Heart left ventricle (tissue), 16 donors: ENCODE results near the gene BCAS1. TPM values are rescaled to one million over a fixed set of nuclear protein-coding genes. Genes with fewer than 3 reads are reported as not detected.

ENCODE experiments used
- ATAC-seq, 4 donors: fragments of 200-7000 bp; cut with Tn5 transposase; one replicate each; pipeline ENCODE4 v1.9.1; 2020 to 2022; ENCODE audit warnings: moderate library complexity in 4 of 4, mild to moderate bottlenecking in 3 of 4, moderate number of reproducible peaks in 1 of 4
- DNase-seq, 5 donors: peaks; one replicate each; pipeline ENCODE4 v3.0.0-alpha.2; 2020
- H3K27ac ChIP-seq, 12 donors: fragments of 200-600 bp; sonication (generic) in 4 of 12; one replicate each; pipeline versions ENCODE4 v1.5.0 to v1.8.0; 2016 to 2022; ENCODE audit warnings: mild to moderate bottlenecking in 2 of 12
- H3K27me3 ChIP-seq, 9 donors: fragments of 200-600 bp; sonication (generic) in 2 of 9; one replicate each; pipeline versions ENCODE4 v1.5.1 to v1.8.0; 2016 to 2022; ENCODE audit warnings: mild to moderate bottlenecking in 3 of 9
- H3K36me3 ChIP-seq, 9 donors: fragments of 200-600 bp; sonication (generic) in 2 of 9; one replicate each; pipeline versions ENCODE4 v1.5.0 to v1.8.0; 2018 to 2022; ENCODE audit warnings: mild to moderate bottlenecking in 2 of 9
- H3K4me1 ChIP-seq, 12 donors: fragments of 200-600 bp; sonication (generic) in 4 of 12; one replicate each; pipeline versions ENCODE4 v1.5.0 to v1.8.0; 2016 to 2022; ENCODE audit warnings: mild to moderate bottlenecking in 3 of 12
- H3K4me3 ChIP-seq, 12 donors: fragments of 200-600 bp; sonication (generic) in 4 of 12; one replicate each; pipeline versions ENCODE4 v1.5.0 to v1.8.0; 2017 to 2022; ENCODE audit warnings: mild to moderate bottlenecking in 9 of 12, moderate library complexity in 4 of 12
- H3K9me3 ChIP-seq, 12 donors: fragments of 200-600 bp; sonication (generic) in 4 of 12; one replicate each; pipeline versions ENCODE4 v1.5.0 to v1.8.0; 2016 to 2022; ENCODE audit warnings: mild to moderate bottlenecking in 1 of 12
- POLR2A ChIP-seq, 2 donors: fragments of 450-650 bp; IDR thresholded peaks; one replicate each; pipeline ENCODE4 v1.6.1; 2017; ENCODE audit warnings: antibody characterized with exemption in 2 of 2, mild to moderate bottlenecking in 2 of 2, moderate library complexity in 2 of 2
- WGBS, 4 donors: extraction: QIAGEN DNeasy Blood & Tissue Kit in 2 of 4; methylation state at CpG; one replicate each; pipeline versions ENCODE4 v1.1.5 to v1.1.7; 2013 to 2018; 5-methylcytosine and 5-hydroxymethylcytosine counted together
- intact Hi-C, 10 donors: fragments of 100-400 bp; cut with DNase I; formaldehyde crosslinking; loops; one replicate each; pipeline versions ENCODE4 v1.11.1 to v1.14.2; 2022
- polyA plus RNA-seq, 2 donors: library from polyadenylated mRNA; stranded (reverse); fragments of 200-250 nt; gene quantifications; one replicate each; pipeline ENCODE4 v1.2.3, GENCODE V29; 2013
- total RNA-seq, 9 donors: library from RNA; depleted of rRNA in 2 of 9; stranded (reverse); fragments of >200 nt in 2 of 9; fragmentation: NEBNext Ultra II Directional in 3 of 9; extraction: Animal tissue kit (Norgen Biotek cat#: 25700) in 3 of 9; gene quantifications; one replicate each; pipeline versions ENCODE4 v1.1.0 to v1.2.4, GENCODE V29; 2016 to 2023
- TF ChIP-seq, protein P1 (sequence below), 12 donors: fragments of 200-600 bp; sonication (generic) in 4 of 12; IDR thresholded peaks; one replicate each; pipeline versions ENCODE4 v1.5.0 to v1.8.0; 2018 to 2022; ENCODE audit warnings: antibody characterized with exemption in 12 of 12, mild to moderate bottlenecking in 5 of 12
- donor health status: ischemic (EF 13 %, LVEDD 7.1; RV severe dilation, severe dysfunction).
- donor health status: healthy with polysubstance abuse.
- donor health status: DM: no; HTN: yes; CAD: no.
- donor health status: DM: no; HTN: no; CAD: no.
- donor health status: ischemic (EF 25% LVEDD 6.9; RV normal size, moderate dysfunction).
- donor health status: ischemic (EF 25% LVEDD 5.7; RV mildly dilated, moderate dysfunction).
- donor health status: healthy.
- donor health status: DM: yes; HTN: yes; CAD: no.
- donor health status: ischemic (EF 35%, LVEDD 5.7; RV mildly dilated, moderate dysfunction).
- donor health status: nonischemic (EF 11% LVEDD 7.7; RV severe dilation, severe dysfunction).
- donor health status: DM: yes; HTN: yes; CAD: no.
- donor health status: PGD.
- donor health status: ischemic (EF 29% LVEDD 5.4; RV normal size, mild dysfunction).
- donor health status: nonischemic (EF 23%, LVEDD 6.1; RV moderate dilation, normal function).

BCAS1 gene
- total and polyA plus RNA-seq, 11 donors, result not detected

DNA sequence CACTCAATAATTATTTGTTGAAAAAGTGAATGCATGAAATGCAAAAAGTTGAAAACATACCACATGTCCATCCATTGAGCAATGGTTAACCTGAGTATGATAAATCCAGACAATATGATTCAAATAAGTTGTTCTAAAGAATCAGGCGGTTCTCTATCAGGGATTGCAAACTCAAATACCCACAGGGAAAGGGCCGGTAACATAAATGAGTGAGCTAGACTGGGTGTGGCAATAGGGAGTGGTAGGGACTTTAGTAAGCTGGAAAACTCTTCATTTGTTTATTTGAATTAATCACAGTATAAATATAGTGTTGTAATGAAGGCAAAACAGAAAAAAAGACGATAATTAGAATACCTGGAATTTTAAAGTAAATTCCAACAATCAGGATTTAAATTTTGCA lies 106.3 kb downstream of the BCAS1 start:
- H3K27me3 ChIP-seq, result no peaks in the 10 kb centered on the region
- no peaks in the 10 kb centered on the region for H3K36me3 ChIP-seq
- peaks cover 0 to 9% (median 0%) of the 10 kb centered on the region in 12 donors for H3K4me1 ChIP-seq
- no peak for TF ChIP-seq POLR2A (IDR thresholded peaks at IDR 0.05)
- TF ChIP-seq, protein P1, sequence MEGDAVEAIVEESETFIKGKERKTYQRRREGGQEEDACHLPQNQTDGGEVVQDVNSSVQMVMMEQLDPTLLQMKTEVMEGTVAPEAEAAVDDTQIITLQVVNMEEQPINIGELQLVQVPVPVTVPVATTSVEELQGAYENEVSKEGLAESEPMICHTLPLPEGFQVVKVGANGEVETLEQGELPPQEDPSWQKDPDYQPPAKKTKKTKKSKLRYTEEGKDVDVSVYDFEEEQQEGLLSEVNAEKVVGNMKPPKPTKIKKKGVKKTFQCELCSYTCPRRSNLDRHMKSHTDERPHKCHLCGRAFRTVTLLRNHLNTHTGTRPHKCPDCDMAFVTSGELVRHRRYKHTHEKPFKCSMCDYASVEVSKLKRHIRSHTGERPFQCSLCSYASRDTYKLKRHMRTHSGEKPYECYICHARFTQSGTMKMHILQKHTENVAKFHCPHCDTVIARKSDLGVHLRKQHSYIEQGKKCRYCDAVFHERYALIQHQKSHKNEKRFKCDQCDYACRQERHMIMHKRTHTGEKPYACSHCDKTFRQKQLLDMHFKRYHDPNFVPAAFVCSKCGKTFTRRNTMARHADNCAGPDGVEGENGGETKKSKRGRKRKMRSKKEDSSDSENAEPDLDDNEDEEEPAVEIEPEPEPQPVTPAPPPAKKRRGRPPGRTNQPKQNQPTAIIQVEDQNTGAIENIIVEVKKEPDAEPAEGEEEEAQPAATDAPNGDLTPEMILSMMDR (IDR thresholded peaks at IDR 0.05), result no peak
- H3K4me3 ChIP-seq, result no peak overlapping the region
- H3K27ac ChIP-seq, result no peak overlapping the region
- H3K9me3 ChIP-seq, result no peaks in the 10 kb centered on the region
- DNase-seq (no peak), ATAC-seq (no peak)
- intact Hi-C loops, result loop anchor here in 1 of 10 donors (5.0 kb wide), 1 partner anchor 98 kb away; no protein-coding TSS in a partner anchor
- WGBS, 4 donors, result 76 to 87% (median 84%) methylated on average over 3 of the region's 3 CpGs

DNA sequence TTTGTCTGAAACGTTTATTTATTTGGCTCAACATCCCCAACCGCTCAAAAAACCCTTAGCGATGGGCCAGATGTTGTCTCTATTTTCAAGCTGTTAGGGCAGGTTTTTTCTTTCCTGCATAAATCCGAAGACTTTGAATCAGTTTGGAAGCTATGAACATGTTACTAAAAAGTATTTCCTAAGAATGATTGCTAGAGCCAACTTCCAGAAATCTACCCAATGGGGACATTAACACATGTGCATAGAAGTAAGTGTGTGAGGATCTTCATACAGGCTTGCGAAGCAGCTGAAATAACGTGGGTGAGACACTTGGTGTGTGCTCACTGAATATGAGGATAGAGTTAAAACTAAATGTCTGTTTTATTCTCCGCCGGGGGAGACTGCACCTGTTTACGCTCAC lies 106.8 kb downstream of the BCAS1 start:
- 80 to 87% (median 86%) methylated on average over 9 of the region's 9 CpGs for WGBS, 4 donors
- H3K4me3 ChIP-seq, result no peak overlapping the region
- H3K4me1 ChIP-seq, result peaks cover 0 to 9% (median 0%) of the 10 kb centered on the region in 12 donors
- no peaks in the 10 kb centered on the region for H3K27me3 ChIP-seq
- H3K36me3 ChIP-seq, result no peaks in the 10 kb centered on the region
- H3K9me3 ChIP-seq, result no peaks in the 10 kb centered on the region
- TF ChIP-seq, protein P1 (IDR thresholded peaks at IDR 0.05), result no peak
- no peak for TF ChIP-seq POLR2A (IDR thresholded peaks at IDR 0.05)
- DNase-seq (no peak), ATAC-seq (no peak)
- no peak overlapping the region for H3K27ac ChIP-seq
- intact Hi-C loops, result loop anchor here in 1 of 10 donors (5.0 kb wide), 1 partner anchor 99 kb away; no protein-coding TSS in a partner anchor

DNA sequence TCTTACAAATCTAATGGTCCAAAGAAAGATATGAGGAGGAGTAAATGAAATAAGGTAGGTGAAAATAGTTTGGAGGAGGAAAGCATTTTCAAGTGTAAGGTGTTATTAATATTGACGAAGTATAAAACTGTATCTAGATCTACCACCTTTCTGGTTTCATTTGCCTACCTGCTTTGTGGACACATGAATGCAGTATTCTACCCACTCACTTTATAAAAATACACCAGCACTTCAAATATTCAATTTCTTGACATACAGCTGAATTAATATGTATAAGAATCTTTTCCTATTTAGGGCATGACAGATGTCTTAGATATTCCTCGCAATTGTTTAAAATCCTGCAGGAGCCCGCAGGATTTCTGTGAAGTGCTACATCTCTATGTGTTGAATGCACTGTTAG lies 108.0 kb downstream of the BCAS1 start:
- intact Hi-C loops, result loop anchor here in 1 of 10 donors (5.0 kb wide), 1 partner anchor 100 kb away; no protein-coding TSS in a partner anchor

DNA sequence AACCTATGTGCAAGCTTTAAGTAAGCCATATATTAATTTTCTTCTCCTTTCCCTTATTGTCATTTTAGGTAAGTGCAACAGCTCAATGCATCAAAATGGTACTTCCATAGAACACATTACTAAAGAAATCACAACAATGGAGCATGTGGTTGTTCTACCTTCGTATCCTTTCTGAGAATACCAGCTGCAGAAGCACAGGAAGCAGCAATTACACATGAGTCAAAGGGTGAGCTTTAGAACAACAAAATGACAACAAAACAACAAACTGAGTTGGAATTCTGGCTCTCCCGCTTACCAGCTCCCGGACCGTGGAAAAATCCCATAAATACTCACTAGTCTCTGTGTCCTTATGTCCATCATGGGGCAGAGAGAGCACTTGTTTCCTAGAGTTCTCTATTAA lies 108.9 kb downstream of the BCAS1 start:
- WGBS, 4 donors, result 41 to 60% (median 54%) methylated on average over 4 of the region's 4 CpGs
- Histone ChIP-seq H3K36me3 (no peaks in the 10 kb centered on the region), H3K9me3 (no peaks in the 10 kb centered on the region), H3K4me1 (peaks cover 0 to 9% (median 0%) of the 10 kb centered on the region in 12 donors), H3K27me3 (no peaks in the 10 kb centered on the region), H3K27ac (no peak overlapping the region), H3K4me3 (no peak overlapping the region)
- ATAC-seq, result no peak
- intact Hi-C loops, result loop anchor here in 1 of 10 donors (5.0 kb wide), 1 partner anchor 101 kb away; no protein-coding TSS in a partner anchor
- no peak for DNase-seq
- TF ChIP-seq, protein P1 (IDR thresholded peaks at IDR 0.05), result no peak
- TF ChIP-seq POLR2A (IDR thresholded peaks at IDR 0.05), result no peak

More for the DNA sequence above, 108.0 kb downstream of the BCAS1 start:
- ATAC-seq, result no peak
- Histone ChIP-seq H3K4me3 (no peak overlapping the region), H3K27ac (no peak overlapping the region), H3K9me3 (no peaks in the 10 kb centered on the region), H3K4me1 (peaks cover 0 to 9% (median 0%) of the 10 kb centered on the region in 12 donors), H3K36me3 (no peaks in the 10 kb centered on the region), H3K27me3 (no peaks in the 10 kb centered on the region)
- TF ChIP-seq POLR2A (IDR thresholded peaks at IDR 0.05), result no peak
- TF ChIP-seq, protein P1 (IDR thresholded peaks at IDR 0.05), result no peak
- no peak for DNase-seq
- 86 to 98% (median 98%) methylated on average over 3 of the region's 3 CpGs for WGBS, 4 donors
